Fibroblast of mammary gland (primary cell): ENCODE data around the gene SH2D3C.

Experiments used
- DNase-seq: peaks from one replicate; pipeline ENCODE4 v3.0.0-alpha.2; 2010; ENCODE audit warnings: low read depth
- H3K4me3 ChIP-seq: 2 replicates; pipeline ENCODE4 v1.5.1; 2011; ENCODE audit warnings: low read depth, mild to moderate bottlenecking, low read length, moderate library complexity; ENCODE audit not compliant: control insufficient read depth
- CTCF ChIP-seq: conservative IDR thresholded peaks from 2 replicates; pipeline ENCODE4 v1.5.1; 2011; ENCODE audit warnings: low read depth, low read length, inconsistent platforms; ENCODE audit not compliant: control insufficient read depth, insufficient read depth

Gene SH2D3C

GRCh38 chr9:127714020-127714750 is 64.3 kb downstream of the SH2D3C start:
- peak overlapping the region; percentile 88 for H3K4me3 ChIP-seq
- TF ChIP-seq CTCF: no peak
- no peak for DNase-seq

GRCh38 chr9:127712867-127713266 is 65.6 kb downstream of the SH2D3C start:
- DNase-seq: no peak
- H3K4me3 ChIP-seq: no peak overlapping the region
- TF ChIP-seq CTCF: no peak

- H3K4me3 ChIP-seq: no peak overlapping the region
- no peak for DNase-seq
- TF ChIP-seq CTCF: no peak
Measured at GRCh38 chr9:127712371-127712770, 66.1 kb downstream of the SH2D3C start.

- no peak overlapping the region for H3K4me3 ChIP-seq
- no peak for DNase-seq
- TF ChIP-seq CTCF: no peak
Measured at GRCh38 chr9:127711831-127712274, 66.6 kb downstream of the SH2D3C start.

GRCh38 chr9:127711226-127711701 is 67.2 kb downstream of the SH2D3C start:
- H3K4me3 ChIP-seq: no peak overlapping the region
- no peak for DNase-seq
- TF ChIP-seq CTCF: no peak

GRCh38 chr9:127710204-127710783 is 68.2 kb downstream of the SH2D3C start:
- no peak for TF ChIP-seq CTCF
- no peak for DNase-seq
- H3K4me3 ChIP-seq: no peak overlapping the region
